Hindlimb muscle (tissue), 1 donor: ENCODE data around the gene SH2B2. TPM values are rescaled to one million over a fixed set of nuclear protein-coding genes. Genes with fewer than 3 reads are reported as not detected.
"Not testable (repeated sequence)": the region's sequence is repeated elsewhere in the genome, so short reads cannot be mapped to it uniquely, and the experiment has no call there.

Experiments
- DNase-seq: peaks from one replicate; pipeline ENCODE4 v3.0.0-alpha.2; 2013
- polyA plus RNA-seq: library from polyadenylated mRNA; unstranded; fragments of 120-200 nt; gene quantifications from one replicate; pipeline ENCODE4 v1.2.1, GENCODE V29; 2013; ENCODE audit not compliant: insufficient read length

SH2B2 gene
- polyA plus RNA-seq, 1 donor: 22.2 TPM

DNA sequence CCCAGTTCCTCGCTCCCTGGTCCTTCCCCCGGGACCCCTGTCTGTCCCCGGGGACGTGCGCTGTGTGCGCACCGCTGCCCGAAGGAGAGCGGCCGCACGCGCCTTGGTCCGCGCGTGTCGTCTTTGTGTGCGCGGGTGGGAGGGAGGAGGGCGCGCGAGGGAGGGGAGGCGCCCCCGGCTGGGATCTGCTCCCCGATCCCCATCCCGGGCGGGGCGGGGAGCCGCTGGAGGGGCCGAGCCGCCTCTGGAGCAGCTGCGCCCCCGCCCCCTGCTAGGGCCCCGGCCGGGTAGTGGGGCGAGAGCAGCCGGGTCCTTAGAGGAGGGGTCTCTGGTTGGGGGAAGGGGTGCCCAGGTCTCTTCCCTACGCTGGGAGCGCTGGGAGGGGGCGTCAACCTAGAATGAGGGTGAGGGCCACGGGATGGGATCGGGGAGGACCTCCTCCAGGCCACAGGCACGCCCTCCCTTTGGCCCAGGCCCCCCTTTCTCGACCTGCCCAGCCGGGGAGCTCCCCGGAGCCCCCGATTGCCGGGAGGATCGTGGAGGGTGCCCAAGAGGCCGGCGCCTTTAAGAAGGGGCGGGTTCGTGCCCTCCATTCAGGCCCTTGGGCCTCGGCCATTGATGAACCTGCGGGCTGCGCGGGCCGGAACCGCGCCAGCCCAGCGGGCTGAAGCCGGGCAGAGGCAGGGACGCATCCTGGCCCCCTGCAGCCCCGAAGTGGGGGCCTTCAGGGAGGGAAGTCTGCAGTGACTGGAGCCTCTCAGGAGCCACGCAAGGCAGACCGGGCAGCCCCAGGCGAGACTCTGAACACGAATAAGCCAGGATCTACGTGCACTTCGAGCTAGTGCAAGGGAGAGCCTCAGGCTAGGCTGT, 678 bp downstream of the SH2B2 start:
- DNase-seq: no peak

DNA sequence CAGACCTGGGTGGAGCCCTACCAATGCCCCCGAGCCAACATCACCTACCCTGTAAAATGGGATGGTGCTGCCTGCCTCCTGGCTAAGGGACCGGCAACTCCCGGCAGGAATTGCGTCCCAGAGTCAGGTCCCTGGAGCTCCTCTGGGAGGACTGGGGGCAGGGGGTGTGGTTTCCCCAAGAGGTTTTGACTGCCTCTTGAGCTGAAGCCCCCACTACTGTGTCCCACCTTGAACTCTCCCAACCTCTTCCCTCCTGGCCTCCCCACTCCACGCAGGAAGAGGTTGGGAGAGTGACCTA, 1.3 kb downstream of the SH2B2 start:
- DNase-seq: no peak

GRCh38 chr7:102288285-102288930, 1.7 kb downstream of the SH2B2 start:
- no peak for DNase-seq

- no peak for DNase-seq
These were observed 2.4 kb downstream of the SH2B2 start for GRCh38 chr7:102289057-102289456.

DNA sequence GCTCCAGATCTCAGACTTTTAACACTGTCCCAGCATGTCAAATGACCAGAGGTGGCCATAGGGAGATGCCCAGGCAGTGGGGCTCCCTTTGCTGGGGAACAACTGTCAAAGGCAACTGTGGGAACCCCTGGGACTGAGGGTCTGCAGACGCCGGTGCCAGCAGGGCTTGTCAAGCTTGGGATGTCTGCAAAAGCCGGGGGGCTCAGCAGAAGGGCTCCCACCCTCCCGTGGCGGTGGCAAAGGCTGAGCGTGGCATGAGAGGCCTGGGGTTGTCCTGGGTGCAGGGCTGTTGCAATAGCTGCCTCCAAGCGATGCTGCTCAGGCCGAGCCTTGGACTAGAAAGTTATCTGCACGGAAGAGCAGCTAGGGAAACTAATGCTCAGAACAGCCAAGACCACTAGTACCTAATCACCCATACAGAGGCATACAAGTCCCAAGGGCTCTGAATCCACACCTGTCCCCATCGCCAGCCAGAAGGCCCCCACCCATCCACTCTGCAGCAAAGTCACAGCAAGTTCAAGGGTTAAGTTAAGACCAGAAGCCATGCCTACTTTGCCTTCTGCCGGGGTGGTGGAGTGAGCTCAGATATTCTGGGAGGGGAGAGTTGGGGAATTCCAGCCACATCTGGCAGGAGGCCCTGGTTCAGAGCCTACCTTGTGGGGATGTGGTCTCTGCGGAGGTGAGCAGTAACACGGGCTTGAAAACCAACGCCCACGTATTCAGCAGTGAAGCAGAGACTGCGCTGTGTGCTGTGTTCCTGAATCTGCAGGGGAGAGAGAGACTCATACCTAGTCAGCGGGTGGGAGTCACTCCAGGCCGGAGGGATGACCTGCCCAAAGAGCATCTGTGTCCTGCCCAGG, 4.6 kb downstream of the SH2B2 start:
- no peak for DNase-seq

GRCh38 chr7:102291916-102292267, 5.2 kb downstream of the SH2B2 start:
- DNase-seq: no peak

DNA sequence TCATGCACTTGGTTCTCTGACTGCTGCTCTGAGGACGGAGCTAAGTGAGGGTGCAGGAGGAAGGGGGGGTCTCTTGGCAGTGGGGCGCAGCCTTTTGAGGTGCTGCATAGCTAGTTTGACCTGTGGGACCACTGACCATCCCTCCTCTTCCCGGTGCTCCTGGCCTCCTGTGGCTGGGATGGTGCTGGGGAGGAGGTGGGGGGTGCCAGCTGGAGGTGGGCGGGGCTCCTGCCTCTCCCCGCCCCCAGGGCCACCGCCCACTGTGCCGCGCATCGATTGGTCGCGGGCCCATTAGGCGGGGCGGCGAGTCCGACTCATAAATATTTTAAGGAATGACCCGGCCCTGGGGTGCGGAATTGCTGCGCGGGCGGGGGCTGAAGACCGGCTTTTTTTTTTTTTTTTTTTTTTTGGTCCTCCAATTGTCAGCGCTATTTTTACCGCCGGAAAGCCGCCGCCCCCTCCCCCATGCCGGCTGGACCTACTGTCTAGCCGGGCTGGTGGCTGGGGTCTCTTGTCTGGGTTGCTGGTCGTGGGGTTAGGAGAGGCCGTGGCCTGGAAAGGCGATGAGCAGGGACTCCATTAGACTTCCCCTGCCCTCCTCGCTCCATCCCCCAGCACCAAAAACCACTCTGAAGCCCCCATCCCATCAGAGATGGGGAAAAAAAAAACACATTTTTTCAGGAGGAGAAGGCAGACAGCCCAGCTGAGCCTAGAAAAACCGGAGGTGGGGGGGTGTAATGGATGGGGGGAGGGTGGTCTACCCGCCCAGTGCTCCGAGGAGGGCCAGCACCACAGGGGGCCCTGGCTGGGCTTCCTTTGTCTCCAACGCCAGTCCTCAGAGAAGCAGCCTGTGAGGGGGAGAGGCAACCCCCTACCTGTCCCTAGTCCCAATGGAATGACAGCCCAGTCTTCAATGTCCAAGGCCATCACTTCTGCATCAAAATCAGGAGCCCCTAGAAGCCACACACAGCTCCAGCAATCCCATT, 6.4 kb downstream of the SH2B2 start:
- no peak for DNase-seq

- no peak for DNase-seq
These were observed 7.9 kb downstream of the SH2B2 start for GRCh38 chr7:102294589-102294988.

DNA sequence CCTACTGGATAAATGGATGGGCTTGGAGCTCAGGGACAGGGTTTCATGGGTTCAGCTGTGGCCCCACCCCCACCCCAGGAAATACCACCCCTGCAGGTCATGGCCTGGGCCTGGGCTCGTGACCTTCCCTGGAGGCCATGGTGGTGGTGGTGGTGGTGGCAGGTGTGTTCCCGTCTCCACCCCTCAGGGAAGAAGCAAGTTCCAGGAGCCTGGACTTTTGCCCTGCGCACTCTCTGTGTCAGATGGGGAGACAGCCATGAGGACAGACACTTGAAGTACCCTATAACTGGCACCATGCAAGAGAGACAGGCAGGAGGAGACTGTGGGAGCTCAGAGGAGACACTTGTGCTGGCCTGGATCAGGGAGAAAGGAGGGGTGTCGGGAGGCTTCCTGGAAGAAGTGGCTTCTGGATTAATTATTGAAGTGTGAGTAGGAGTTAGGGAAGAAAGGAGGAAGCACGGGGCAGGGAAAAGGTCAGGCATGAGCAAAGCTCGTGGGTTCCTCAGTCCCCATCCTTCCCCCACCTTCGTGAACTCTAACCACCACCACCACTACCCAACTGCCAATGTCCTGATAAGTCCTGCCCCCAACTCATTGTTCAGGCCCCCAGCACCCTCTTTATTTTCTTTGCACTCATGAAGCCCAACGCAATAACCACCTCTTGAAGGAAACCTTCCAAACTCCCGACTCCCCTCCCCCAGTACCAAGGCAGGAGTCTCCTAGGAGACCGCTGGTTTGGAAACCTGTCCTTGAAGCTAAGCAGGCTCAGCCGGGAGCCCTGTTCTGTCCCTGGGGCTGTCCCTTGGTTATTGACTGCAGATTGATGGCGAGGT, 8.9 kb downstream of the SH2B2 start:
- no peak for DNase-seq

DNA sequence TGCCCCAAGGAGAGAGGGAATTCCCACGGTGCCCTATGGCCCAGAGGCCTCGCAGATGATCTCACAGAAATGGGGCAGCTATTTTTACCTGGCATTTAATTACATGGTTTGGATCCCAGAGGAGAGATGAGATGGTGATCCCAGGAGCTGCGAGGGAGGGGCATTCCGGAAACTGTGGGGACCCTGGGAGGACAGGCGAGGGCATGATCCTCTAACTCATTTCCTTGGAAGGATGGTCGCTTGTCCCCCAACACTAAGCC, 9.4 kb downstream of the SH2B2 start:
- DNase-seq: no peak

- DNase-seq: no peak
These were observed 9.8 kb downstream of the SH2B2 start for GRCh38 chr7:102296514-102296913.

DNA sequence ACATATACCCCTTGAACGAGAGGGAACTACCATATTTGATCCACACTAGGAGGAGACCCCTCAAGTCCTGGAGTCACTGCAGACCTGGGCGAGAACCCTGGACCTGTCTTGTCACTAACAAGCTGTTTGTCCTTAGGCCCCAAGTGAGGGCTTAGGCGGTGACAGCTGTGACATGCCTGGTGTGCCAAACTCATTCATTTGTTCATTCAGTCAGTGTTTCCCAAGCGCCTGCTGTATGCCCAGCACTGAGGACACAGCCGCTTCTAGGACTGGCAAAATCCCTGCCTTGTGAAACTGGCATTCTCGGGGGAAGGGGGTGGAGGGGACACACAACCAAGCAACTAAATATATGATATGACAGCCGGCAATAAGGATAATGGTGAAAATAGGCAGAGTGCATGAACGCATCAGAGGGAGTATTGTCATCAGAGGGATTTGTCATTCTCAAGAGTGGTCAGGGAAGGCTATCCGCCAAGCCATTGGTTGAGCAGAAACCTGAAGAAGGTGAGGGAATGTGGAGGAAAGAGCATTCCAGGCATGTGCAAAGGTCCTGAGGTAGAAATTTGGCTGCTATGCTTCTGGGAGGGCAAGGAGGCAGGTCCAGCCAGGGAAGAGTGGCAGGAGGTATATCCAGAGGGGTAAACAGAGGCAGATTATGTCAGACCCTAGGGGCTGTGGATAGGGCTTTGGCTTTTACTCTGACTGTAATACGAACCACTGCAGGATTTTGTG, 11.0 kb downstream of the SH2B2 start:
- DNase-seq: no peak

GRCh38 chr7:102300643-102301221, 14.1 kb downstream of the SH2B2 start:
- DNase-seq: no peak

- not testable (repeated sequence) for DNase-seq
These were observed 14.7 kb downstream of the SH2B2 start for GRCh38 chr7:102301367-102301766.

DNA sequence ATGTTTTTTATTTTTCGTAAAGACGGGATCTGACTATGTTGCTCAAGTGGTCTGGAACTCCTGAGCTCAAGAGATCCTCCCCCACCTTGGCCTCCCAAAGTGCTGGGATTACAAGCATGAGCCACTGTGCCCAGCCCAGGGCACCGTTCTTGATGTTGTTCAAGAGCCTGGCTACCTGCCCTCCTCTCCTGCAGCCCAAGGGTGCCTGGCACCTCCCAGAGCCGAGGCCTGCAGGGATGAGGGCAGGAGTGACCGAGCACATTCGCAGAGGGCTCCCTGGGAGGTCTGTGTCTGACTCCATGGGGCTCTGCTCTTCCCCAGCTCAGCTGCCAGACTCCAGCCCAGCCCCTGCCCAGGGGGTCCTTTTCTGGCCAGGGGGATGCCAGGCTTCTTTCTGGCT, 15.4 kb downstream of the SH2B2 start:
- DNase-seq: no peak

- peak; percentile 73 for DNase-seq
These were observed 17.2 kb downstream of the SH2B2 start for GRCh38 chr7:102303669-102304422.

DNA sequence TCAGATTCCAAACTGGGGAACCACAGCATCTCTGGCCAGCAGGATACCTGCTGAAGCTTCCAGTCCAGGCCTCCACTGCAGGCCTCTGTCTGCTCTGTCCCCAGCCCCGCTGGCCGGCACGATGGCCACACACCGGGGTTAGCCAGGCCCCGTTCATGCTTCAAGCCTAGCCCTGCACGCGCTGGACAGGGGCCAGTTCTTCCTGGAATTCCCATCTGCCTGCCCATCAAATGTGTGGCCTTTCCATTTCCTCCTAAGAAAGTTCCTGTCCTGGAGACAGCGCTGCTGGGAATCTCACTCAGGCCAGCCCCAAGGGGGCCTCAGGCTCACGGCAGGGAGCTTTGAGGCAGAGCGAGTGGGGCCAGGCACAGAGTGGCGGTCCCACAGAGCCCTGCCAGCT, 18.0 kb downstream of the SH2B2 start:
- no peak for DNase-seq

DNA sequence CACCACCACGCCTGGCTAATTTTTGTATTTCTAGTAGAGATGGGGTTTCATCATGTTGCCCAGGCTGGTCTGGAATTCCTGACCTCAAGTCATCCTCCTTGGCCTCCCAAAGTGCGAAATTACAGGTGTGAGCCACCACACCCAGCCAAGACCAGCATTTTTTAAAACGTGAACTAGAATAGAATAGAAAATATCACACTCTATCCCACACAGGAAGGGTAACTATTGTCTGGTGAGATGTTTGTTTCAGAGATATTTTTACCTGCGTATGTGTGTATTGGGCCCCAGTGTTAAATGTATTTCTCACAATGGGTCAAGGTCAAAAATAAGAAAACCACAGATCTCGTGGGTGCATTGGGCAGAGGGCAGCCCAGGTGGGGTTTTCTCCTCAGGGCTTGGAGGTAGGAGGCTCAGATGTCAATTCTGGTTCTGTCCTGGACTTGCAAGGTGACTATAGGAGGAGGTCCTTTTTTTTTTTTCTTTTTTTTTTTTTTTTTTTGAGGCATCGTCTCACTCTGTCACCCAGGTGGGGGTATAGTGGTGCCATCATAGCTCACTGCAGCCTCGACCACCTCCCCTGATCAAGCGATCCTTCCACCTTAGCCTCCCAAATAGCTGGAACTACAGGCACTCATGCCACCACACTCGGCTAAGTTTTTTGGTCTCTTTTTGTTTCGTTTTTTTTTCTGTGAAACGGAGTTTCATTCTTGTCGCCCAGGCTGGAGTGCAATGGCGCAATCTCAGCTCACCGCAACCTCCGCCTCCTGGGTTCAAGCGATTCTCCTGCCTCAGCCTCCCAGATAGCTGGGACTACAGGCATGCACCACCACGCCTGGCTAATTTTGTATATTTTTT, 19.0 kb downstream of the SH2B2 start:
- no peak for DNase-seq
